GM19193 (cell line): ENCODE results near the gene HCST.
A peak's percentile ranks its signal among the peaks of the same experiment; 100 is the strongest.

Source experiments
- POLR2A ChIP-seq: IDR thresholded peaks from 4 replicates; pipeline ENCODE4 v1.6.1; 2011; ENCODE audit not compliant: insufficient read depth, insufficient read length; ENCODE audit errors: extremely low read depth

Gene HCST

DNA sequence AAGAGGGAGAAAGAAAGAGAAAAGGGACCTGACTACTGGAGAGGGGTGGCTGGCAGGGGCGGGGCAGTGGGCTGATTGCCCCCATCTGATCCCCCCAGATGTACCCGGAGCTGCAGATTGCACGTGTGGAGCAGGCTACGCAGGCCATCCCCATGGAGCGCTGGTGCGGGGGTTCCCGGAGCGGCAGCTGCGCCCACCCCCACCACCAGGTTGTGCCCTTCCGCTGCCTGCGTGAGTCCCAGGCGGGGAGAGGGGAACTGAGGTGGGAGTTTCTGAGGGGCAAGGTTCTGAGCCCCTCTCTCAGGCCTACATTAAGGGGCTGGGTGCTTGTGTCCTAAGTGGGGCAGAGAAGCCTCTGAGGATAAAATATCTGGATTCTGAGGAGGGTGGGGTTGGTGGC, 31.5 kb upstream of the HCST start:
- TF ChIP-seq POLR2A = no peak

GRCh38 chr19:35871611-35872010, 30.7 kb upstream of the HCST start:
- no peak for TF ChIP-seq POLR2A

DNA sequence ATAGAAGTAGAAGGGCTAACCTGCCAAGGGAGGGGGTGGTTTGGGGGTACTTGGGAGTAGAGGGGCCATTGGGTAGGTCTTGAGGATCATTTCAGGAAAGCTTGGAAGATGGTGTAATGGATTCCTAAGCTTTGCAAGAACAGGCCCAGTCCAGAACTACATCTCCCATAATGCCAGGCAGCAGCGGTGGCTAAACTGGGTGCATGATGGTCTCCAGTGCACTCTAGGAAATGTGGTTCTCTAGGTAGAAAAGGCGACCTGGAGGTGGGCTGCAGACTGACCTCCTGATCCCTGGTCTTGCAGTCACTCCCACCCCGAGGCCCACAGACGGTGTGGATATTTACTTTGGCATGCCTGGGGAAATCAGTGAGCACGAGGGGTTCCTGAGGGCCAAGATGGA, 30.1 kb upstream of the HCST start:
- no peak for TF ChIP-seq POLR2A

DNA sequence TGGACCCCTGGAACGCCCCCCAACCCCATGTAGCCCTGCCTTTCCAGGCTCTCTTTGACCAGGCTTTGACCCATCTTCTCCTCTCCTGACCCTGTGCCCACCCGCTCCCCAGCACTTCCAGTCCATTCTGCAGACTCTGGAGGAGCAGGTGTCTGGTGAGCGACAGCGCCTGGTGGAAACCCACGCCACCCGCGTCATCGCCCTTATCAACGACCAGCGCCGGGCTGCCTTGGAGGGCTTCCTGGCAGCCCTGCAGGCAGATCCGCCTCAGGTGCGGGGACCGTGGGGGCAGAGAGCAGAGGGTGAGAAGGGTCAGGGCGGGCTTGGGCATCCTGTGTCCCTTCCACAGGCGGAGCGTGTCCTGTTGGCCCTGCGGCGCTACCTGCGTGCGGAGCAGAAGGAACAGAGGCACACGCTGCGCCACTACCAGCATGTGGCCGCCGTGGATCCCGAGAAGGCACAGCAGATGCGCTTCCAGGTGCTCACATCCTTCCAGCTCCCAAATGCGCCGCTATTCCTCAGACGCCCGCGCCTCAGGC, 27.9 kb upstream of the HCST start:
- no peak for TF ChIP-seq POLR2A

GRCh38 chr19:35879068-35879467, 23.3 kb upstream of the HCST start:
- TF ChIP-seq POLR2A = no peak

- TF ChIP-seq POLR2A = no peak
Measured at GRCh38 chr19:35879770-35880317, 22.5 kb upstream of the HCST start.

- TF ChIP-seq POLR2A = no peak
Measured at GRCh38 chr19:35882114-35882832, 20.1 kb upstream of the HCST start.

DNA sequence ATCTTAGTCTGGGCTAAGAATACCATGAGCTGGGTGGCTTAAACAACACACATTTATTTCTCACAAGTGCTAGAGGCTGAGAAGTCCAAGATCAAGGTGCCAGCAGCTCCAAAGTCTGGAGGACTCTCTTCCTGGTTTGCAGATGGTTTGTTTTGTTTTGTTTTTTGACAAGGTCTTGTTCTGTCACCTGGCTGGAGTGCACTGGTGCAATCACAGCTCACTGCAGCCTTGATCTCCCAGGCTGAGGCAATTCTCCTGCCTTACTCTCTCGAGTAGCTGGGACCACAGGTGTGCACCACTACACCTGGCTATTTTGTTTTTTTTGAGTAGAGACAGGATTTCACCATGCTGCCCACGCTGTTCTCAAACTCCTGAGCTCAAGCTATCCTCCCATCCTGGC, 18.4 kb upstream of the HCST start:
- TF ChIP-seq POLR2A = no peak

GRCh38 chr19:35885225-35885738, 17.0 kb upstream of the HCST start:
- no peak for TF ChIP-seq POLR2A

DNA sequence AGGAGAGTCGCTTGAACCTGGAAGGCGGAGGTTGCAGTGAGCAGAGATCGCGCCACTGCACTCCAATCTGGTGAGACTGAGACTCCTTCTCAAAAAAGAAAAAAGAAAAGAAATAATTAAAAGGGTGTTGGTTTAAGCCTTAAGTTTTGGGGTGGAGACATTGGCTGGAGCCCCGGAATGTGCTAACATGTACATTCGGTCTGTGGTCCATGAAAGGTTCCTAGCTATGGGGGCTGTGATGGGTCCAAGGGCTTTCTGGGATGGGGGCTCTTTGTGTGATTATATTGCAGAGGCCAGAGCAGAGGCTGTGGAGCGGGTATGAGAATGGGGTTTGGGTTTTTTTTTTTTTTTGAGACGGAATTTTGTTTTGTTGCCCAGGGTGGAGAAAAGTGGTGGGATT, 16.4 kb upstream of the HCST start:
- no peak for TF ChIP-seq POLR2A

GRCh38 chr19:35887197-35887596, 15.1 kb upstream of the HCST start:
- peak; percentile 50 for TF ChIP-seq POLR2A

GRCh38 chr19:35888398-35888797, 13.9 kb upstream of the HCST start:
- TF ChIP-seq POLR2A = no peak

DNA sequence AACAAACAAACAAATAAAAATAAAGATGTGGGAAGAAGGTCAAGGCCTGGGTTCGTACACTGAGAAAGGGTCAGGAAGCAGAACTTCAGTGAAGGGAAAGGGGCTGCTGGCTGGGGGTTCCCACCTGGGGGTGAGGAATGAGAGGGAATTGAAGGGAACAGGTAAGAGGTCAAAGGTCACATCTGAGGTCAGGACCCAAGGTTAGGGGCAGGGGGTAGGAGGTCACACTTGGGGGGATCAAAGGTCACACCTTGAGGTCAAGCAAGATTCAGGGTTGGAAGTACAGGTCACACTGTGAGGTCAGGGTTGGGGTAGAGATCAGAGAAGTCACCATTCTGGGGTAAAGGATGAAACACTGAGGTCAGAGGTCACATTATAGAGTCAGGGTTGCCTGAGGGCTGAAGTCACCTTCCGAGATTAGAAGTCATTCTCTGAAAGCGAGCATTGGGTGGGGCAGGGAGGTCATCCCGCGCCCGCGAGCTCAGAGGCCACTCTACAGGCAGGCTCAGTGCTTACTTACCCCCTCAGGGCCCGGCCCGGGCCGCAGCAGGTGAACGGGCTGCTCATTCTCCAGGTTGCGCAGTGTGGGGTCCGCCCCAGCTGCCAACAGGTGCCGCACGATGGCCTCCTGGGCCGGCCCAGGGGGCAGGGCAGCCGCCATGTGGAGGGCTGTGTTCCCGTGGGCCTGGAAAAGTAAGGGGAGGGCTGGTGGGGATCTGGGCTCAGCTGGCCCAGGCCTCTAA, 12.8 kb upstream of the HCST start:
- TF ChIP-seq POLR2A = peak; percentile 11

- TF ChIP-seq POLR2A = peak; percentile 23
Measured at GRCh38 chr19:35890113-35890650, 12.1 kb upstream of the HCST start.

DNA sequence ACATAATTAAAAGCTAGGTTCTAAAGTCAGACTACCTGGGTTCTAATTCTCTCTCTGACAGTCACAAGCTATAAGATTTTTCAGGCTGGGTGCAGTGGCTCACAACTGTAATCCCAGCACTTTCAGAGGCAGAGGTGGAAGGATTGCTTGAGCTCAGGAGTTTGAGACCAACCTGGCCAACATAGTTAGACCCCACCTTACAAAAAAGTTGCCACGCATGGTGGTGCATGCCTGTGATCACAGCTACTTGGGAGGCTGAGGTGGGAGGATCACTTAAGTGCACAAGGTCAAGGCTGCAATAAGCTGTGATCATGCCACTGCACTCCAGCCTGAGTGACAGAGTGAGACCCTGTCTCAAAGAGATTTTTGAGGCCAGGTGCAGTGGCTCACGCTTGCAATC, 8.0 kb upstream of the HCST start:
- no peak for TF ChIP-seq POLR2A
